Measurements from ENCODE around the gene ISLR.

Gene ISLR

GRCh38 chr15:74192751-74193150, 19.2 kb downstream of the ISLR start:
- no peak for DNase-seq (ENCODE audit: low read depth in 1 of 2, low spot score in 1 of 2)

GRCh38 chr15:74193299-74193718, 19.8 kb downstream of the ISLR start:
- no peak for DNase-seq (ENCODE audit: low read depth in 1 of 2, low spot score in 1 of 2)

GRCh38 chr15:74193905-74194304, 20.4 kb downstream of the ISLR start:
- no peak for DNase-seq (ENCODE audit: low read depth in 1 of 2, low spot score in 1 of 2)

- DNase-seq (ENCODE audit: low read depth in 1 of 2, low spot score in 1 of 2) = no peak
Measured at GRCh38 chr15:74194572-74195559, 21.4 kb downstream of the ISLR start.

- no peak for DNase-seq (ENCODE audit: low read depth in 1 of 2, low spot score in 1 of 2)
Measured at GRCh38 chr15:74196175-74196574, 22.7 kb downstream of the ISLR start.

GRCh38 chr15:74197176-74197965, 23.9 kb downstream of the ISLR start:
- no peak for DNase-seq (ENCODE audit: low read depth in 1 of 2, low spot score in 1 of 2)

GRCh38 chr15:74199297-74199652, 25.8 kb downstream of the ISLR start:
- DNase-seq (ENCODE audit: low read depth in 1 of 2, low spot score in 1 of 2) = no peak

- DNase-seq (ENCODE audit: low read depth in 1 of 2, low spot score in 1 of 2) = no peak
Measured at GRCh38 chr15:74200412-74200815, 26.9 kb downstream of the ISLR start.

- DNase-seq (ENCODE audit: low read depth in 1 of 2, low spot score in 1 of 2) = no peak
Measured at GRCh38 chr15:74200871-74201419, 27.4 kb downstream of the ISLR start.

GRCh38 chr15:74201710-74202420, 28.4 kb downstream of the ISLR start:
- no peak for DNase-seq (ENCODE audit: low read depth in 1 of 2, low spot score in 1 of 2)

GRCh38 chr15:74202452-74203401, 29.2 kb downstream of the ISLR start, which contains the start of gene STRA6:
Gene STRA6 (minus strand): TSS chr15:74202787. CDS start chr15:74202267, 520 bp downstream.
- DNase-seq (ENCODE audit: low read depth in 1 of 2, low spot score in 1 of 2) = no peak

- DNase-seq (ENCODE audit: low read depth in 1 of 2, low spot score in 1 of 2) = no peak
Measured at GRCh38 chr15:74203914-74204431, 30.5 kb downstream of the ISLR start.

GRCh38 chr15:74205582-74205947, 32.1 kb downstream of the ISLR start:
- DNase-seq (ENCODE audit: low read depth in 1 of 2, low spot score in 1 of 2) = no peak

GRCh38 chr15:74206801-74207281, 33.3 kb downstream of the ISLR start:
- DNase-seq (ENCODE audit: low read depth in 1 of 2, low spot score in 1 of 2) = no peak

GRCh38 chr15:74207652-74208440, 34.3 kb downstream of the ISLR start:
- no peak for DNase-seq (ENCODE audit: low read depth in 1 of 2, low spot score in 1 of 2)

GRCh38 chr15:74208496-74208895, 35.0 kb downstream of the ISLR start:
- DNase-seq (ENCODE audit: low read depth in 1 of 2, low spot score in 1 of 2) = no peak

GRCh38 chr15:74208901-74209559, 35.5 kb downstream of the ISLR start:
- no peak for DNase-seq (ENCODE audit: low read depth in 1 of 2, low spot score in 1 of 2)

GRCh38 chr15:74209560-74209958, 36.0 kb downstream of the ISLR start:
- no peak for DNase-seq (ENCODE audit: low read depth in 1 of 2, low spot score in 1 of 2)
